ENCODE data around the gene CDK5R1.

Gene CDK5R1

DNA sequence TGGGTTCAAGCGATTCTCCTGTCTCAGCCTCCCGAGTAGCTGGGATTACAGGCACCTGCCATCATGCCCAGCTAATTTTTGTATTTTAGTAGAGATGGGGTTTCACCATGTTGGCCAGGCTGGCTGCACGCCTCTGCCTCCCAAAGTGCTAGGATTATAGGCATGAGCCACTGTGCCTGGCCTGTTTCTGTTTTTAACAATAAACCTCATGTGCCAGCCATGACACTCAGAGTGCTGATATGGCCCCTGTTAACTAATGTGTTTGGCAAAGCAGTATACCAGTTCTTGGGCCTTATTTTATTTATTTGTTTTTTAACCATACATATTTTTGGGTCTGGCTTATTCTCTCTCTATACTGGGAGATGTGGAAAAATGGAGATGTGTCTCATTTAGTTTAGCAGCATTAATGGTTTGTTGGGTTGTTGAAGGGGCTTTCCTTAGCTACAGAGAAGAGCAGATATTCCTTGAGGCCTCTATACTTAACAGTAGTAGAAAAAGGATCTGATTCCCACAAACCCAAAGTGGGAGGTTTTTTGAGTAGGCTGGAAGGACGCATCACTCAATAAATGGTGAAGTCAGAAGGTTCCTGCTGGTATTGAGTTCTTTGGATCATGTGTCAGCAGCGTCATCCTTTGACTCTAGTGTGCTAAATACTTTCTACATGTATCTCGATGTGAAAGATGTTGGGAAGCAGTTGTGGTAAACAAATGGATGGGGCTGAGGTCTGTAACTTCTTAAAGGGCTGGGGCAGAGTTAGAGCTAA, 16.2 kb upstream of the CDK5R1 start:
- no peak for DNase-seq (ENCODE audit: low read depth in 2 of 2)

DNA sequence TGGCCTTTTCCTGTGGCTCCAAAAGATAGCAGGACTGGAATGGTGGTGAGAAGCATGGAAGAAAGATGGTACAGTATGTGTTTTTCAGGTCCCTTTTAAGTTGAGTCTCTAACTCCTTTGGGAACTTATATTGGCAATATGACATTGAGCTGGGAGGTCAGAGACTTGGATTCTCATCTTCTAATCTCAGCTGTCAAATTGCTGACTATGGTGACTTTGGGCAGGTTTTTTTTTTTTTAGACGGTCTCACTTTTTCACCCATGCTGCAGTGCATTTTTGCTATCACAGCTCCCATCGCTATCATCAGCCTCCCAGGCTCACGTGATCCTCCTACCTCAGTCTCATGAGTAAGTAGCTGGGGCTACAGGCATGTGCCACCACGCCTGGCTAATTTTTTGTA, 15.1 kb upstream of the CDK5R1 start:
- no peak for DNase-seq (ENCODE audit: low read depth in 2 of 2)

DNA sequence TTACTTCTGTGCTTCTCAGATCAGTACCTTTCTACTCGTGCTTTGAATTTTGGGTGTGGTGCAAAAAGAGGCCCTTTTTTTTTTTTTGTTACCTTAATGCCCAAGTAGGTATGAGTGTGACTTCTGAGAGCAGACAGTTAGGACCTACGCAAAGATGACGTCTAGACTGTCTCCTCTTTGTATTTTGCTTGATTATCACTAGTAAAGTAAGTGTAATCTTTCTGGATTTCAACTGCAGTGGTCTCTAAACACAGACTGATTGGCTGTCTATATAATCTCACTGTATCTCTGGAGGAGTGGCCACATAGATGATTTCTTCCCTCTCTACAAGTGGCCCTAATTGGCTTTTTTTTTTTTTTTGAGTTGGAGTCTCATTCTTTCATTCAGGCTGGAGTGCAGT, 11.5 kb upstream of the CDK5R1 start:
- no peak for DNase-seq (ENCODE audit: low read depth in 2 of 2)

DNA sequence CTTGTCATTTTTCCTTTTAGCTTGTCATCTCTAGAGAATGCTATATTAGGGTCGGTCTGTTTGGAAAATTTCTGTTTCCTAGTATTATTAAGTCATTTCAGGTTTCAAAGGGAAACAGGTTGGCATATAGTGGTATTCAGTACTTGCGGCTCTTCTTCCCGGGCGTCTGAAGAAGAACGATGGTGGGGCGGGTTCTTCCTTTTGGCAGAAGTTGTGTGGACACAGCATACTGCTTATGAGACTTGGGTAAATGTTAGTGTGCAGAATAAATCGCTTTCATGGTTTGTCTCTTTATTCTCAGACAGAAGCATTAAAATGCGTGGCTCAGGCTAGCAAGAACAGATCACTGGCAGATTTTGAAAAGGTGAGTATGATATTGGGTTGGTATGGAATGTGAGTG, 9.6 kb upstream of the CDK5R1 start:
- no peak for DNase-seq (ENCODE audit: low read depth in 2 of 2)

- DNase-seq (ENCODE audit: low read depth in 2 of 2): no peak
These were observed 7.6 kb upstream of the CDK5R1 start for GRCh38 chr17:32479074-32479617.

DNA sequence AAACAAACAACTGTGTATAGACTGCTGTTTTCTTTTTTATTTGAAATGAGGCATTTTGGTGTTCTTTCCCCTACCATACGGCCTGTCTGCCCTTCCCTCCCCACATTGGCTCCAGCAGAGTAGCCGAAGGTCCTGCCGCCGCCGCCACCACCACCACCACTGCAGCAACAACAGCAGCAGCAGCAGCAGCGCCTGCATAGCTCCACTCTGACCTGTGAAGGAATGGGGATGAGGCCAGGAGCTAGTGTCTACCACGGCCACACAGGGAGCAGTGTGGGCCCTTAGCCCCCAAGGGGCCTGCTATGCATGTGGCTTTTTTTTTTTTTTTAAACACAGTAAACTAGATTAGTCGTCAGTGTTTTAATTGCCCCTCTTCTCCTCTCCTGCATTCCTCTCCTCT, 5.6 kb upstream of the CDK5R1 start:
- DNase-seq (ENCODE audit: low read depth in 2 of 2): no peak

DNA sequence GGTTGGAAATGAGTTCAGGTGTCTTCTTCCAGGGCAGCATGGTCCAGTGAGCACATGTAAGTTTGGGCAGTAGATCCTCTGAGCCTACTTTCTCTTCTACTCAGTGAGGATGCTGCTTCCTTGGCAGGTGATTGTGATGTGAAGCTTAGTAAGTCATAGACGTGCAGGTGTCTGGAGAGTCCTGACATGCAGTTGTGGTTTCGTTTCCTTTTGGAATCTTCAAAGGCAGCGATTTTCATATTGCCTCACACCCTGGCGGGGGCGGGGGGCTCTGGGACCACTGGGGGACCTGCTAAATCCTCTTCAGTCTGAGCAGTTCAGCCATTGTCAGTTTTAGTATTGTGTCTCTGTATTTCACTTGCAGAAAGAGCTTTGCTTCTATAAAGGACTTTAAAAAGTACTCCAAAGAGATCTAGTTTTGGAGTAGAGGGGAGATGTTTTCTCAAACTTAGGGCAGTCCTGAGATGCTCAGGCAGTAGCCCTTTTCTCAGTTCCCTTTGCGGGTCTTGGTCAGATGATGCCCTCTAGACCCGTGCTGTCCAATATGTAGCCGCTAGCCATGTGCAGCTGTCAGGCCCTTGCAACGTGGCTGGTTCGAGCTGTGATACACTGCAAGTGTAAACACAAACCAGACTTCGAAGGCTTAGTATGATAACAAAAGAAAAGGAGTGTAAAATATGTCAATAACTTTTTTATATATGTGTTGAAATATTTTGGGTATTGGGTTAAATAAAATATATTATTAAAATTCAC, 4.0 kb upstream of the CDK5R1 start:
- DNase-seq (ENCODE audit: low read depth in 2 of 2): no peak

- DNase-seq (ENCODE audit: low read depth in 2 of 2): peak; percentile 41 to 45
These were observed 3.3 kb upstream of the CDK5R1 start for GRCh38 chr17:32483451-32484019.

GRCh38 chr17:32484041-32484461, 2.7 kb upstream of the CDK5R1 start:
- no peak for DNase-seq (ENCODE audit: low read depth in 2 of 2)

DNA sequence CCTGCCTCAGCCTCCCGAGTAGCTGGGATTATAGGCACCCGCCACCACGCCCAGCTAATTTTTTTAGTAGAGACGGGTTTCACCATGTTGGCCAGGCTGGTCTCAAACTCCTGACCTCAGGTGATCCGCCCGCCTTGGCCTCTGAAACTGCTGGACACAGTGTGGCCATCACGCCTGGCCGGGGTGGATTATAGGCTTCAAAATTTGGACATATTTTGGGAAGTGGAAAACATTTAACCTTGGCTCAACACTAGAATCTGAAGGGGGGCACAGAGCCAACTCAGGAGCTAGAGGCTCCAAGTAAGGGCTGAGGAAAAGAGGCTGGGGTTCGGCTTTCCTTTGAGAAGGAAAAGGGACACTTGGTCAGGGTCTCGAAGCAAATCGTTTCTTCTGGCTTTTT, 2.2 kb upstream of the CDK5R1 start:
- DNase-seq (ENCODE audit: low read depth in 2 of 2): no peak

GRCh38 chr17:32485261-32486110, 1.3 kb upstream of the CDK5R1 start:
- no peak for DNase-seq (ENCODE audit: low read depth in 2 of 2)

DNA sequence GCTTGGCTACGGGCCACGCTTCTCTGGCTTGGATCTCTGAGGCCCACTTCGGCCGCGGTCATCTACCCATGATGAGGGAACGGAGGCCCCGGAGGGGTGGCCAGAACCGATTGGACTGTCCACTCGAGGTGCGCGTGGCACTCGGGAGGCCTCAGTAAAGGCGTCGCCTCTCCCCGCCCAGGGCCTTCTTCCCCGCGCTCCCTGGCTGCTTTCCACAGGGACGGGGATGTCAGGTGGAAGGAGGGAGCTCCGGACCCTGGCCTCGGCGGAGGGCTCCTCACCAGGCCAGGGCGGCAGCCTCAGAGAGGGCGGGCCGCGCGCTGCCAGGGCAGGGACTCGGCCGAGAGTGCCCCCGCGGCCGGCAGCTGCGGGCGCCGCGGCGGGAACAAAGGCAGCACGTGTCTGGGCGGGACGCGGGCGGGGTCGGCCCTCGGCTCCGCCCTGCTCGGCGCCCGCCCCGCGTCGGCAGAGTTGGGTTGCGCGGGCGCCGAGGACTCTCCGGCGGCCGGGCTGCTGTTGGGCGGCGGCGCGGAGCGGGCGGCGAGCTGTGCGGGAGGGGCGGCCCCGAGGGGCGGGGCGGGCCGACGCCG, 587 bp upstream of the CDK5R1 start:
- peak; percentile 29 to 33 for DNase-seq (ENCODE audit: low read depth in 2 of 2)

DNA sequence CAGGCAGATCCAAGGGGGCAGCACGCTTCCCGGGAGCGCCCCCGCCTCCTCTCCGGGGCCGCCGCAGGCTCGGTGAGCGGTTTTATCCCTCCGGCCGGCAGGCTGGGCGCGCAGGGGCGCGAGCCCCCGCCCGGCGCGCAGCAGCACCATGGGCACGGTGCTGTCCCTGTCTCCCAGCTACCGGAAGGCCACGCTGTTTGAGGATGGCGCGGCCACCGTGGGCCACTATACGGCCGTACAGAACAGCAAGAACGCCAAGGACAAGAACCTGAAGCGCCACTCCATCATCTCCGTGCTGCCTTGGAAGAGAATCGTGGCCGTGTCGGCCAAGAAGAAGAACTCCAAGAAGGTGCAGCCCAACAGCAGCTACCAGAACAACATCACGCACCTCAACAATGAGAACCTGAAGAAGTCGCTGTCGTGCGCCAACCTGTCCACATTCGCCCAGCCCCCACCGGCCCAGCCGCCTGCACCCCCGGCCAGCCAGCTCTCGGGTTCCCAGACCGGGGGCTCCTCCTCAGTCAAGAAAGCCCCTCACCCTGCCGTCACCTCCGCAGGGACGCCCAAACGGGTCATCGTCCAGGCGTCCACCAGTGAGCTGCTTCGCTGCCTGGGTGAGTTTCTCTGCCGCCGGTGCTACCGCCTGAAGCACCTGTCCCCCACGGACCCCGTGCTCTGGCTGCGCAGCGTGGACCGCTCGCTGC, 832 bp downstream of the CDK5R1 start:
- no peak for DNase-seq (ENCODE audit: low read depth in 2 of 2)

GRCh38 chr17:32488177-32488542, 1.4 kb downstream of the CDK5R1 start:
- DNase-seq (ENCODE audit: low read depth in 2 of 2): no peak

DNA sequence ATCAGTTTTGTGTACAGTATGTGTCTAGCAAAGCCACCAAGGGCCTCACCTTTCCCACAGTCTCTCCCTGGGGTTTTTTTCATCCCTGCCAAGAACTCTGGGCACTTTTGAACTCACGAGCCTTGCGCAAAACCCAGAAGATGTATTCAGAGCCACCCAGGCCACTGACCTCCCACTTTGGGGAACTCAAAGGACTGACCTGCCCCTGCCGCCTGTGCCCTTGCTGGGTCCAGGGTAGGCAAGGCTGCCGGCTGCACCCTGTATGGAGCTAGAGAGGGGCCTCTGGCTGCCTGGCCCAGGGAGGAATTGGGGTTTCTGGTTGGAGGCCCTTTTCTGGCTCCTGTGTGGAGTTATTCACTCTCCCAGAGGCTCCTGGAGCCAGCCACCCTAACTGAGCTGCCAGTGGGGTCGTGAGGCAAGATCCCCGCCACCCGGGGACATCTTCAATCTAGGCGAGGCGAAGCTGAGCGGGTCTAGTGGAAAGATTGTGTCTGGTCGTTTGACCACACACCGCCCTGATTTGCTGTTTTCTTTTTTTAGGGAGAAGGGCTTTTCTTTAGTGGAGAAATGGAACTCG, 1.9 kb downstream of the CDK5R1 start:
- DNase-seq (ENCODE audit: low read depth in 2 of 2): no peak

DNA sequence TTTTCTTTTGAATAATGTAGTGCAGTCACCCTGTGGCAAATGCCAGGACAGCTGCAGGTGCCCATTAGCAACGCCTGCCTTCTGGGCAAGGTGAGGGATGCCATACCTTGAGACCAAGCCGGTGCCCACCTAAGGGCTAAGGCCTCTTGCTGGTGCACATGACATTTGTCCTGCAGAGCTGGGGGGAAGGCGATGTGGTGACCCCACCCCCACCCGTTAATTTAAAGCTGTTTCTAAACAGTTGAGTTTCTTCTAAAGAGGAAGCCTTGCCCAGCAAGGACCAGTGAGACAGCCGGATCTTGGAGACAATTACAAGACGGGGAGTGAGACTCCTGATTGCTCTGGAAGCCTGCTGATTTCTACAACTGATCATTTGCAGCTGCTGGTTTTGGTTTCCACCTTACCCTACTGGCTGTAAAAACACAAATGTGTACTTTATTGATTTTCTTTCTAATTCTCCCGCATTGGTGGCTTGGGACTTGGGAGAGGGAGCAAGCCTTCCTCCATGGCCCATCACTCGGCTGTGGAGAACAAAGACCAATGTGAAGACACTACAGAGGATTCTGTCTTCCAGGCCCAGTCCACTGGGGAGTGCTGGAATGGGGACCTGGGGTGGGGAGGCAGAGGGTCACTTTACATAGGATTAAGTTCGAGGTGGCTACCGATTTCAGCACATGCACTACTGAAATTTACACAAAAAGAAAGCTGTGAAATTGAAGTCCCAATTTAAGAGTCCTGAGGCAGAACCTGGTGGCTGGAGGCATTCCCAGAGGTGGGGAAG, 2.7 kb downstream of the CDK5R1 start:
- no peak for DNase-seq (ENCODE audit: low read depth in 2 of 2)

DNA sequence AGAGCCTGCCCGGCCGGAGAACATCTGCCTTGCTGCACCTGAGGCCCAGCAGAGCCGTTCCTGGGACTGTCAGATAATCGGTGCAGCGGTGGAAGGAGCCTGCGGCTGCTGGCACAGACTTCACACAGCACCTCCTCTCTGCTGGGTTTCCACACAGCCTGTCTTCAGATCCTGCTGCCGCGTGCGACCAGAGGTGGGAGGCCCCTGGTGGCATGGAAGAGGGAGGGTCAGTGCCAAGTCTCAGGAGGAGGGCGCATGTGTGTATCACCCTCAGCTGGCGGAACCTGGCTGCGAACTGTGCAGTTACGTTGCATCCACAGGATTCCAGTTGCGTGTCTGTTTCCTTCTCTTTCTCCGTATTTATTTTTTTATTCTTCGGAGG, 3.3 kb downstream of the CDK5R1 start:
- DNase-seq (ENCODE audit: low read depth in 2 of 2): no peak

DNA sequence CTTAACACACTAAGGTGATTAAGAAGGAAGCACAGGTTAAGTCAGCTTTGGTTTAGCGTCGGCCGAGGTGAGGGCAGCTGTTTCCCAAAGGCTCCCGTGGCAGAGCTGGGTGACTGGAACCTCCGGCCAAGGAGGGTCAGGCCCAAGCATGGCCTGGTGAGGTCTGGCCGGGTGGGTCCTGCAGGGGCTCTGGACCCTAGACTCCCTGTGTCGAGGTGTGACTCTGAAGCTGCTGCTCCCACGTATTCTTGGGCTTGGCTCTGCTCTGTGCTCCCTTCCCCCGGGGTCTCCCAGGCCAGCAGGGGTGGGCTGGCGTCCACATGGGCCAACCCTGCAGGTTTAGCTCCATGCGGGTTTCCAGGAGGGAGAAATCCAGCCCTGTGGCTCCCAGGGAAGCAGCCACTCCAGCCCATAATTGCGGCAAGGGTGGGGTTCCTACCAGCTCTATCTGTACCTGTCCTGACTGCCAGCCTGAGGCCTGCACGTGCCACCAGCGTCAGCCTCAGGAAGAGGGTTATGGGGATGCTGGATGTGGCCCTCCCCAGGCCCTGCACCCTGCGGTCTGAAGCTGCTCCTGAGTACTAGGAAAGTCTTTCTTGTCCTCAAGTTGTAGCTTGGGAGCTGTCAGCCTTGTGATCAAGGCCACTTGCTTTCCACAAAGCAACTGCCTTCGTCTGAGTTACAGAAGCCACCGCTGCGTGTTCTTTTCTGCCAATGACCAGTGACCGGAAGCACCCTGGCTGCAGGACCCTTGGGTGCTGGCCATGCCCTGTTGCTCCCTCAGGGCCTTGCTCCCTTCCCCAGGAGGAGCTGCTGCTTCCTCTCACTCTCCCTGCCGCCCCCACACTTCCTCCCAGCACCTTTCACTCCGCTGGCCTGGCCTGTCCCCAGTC, 4.8 kb downstream of the CDK5R1 start:
- no peak for DNase-seq (ENCODE audit: low read depth in 2 of 2)

- DNase-seq (ENCODE audit: low read depth in 2 of 2): no peak
These were observed 5.4 kb downstream of the CDK5R1 start for GRCh38 chr17:32492264-32492589.
